H1 (cell line): ENCODE measurements around the gene G6PC1. TPM values are rescaled to one million over a fixed set of nuclear protein-coding genes. Genes with fewer than 3 reads are reported as not detected.

Experiments
- CTCF ChIA-PET: fragments of 300-600 bp; sonication (Branson Sonifier 250); formaldehyde crosslinking; loops from one replicate; lab custom pipeline; 2021; ENCODE audit not compliant: partially characterized antibody; lab: Charles Lee
- POLR2A ChIA-PET: fragments of 300-600 bp; sonication (Branson Sonifier 250); formaldehyde crosslinking; loops from one replicate; lab custom pipeline; 2021; ENCODE audit warnings: inconsistent platforms; ENCODE audit not compliant: partially characterized antibody; lab: Charles Lee
- DNase-seq, 2 experiments: peaks; one replicate each; pipeline versions ENCODE4 v3.0.0 to v3.0.0-alpha.2; 2010 to 2022; ENCODE audit warnings: low spot score in 2 of 2, low read depth in 1 of 2, mixed read lengths in 1 of 2
- FAIRE-seq: peaks from 2 replicates; lab custom pipeline; 2011; peaks lifted over from hg19 to GRCh38; lab: Jason Lieb, UNC
- H2AFZ ChIP-seq: 2 replicates; pipeline ENCODE4 v1.8.1; 2012; ENCODE audit warnings: low read length, inconsistent platforms
- H2AK5ac ChIP-seq: 2 replicates; pipeline ENCODE4 v1.6.1; 2013; ENCODE audit warnings: low read depth, low read length
- H2BK120ac ChIP-seq: replicated peaks from 2 replicates; pipeline ENCODE3; 2013; ENCODE audit warnings: low read depth, low read length, inconsistent platforms
- H2BK12ac ChIP-seq: 2 replicates; pipeline ENCODE4 v1.6.1; 2013; ENCODE audit warnings: low read depth, low read length
- H2BK15ac ChIP-seq: 2 replicates; pipeline ENCODE4 v1.6.1; 2013; ENCODE audit warnings: low read length
- H2BK20ac ChIP-seq: 2 replicates; pipeline ENCODE4 v1.6.1; 2013; ENCODE audit warnings: low read length
- H2BK5ac ChIP-seq: 2 replicates; pipeline ENCODE4 v1.6.1; 2013; ENCODE audit warnings: low read depth, low read length
- H3K14ac ChIP-seq: 2 replicates; pipeline ENCODE4 v1.6.1; 2013; ENCODE audit warnings: inconsistent platforms; ENCODE audit not compliant: insufficient read length
- H3K18ac ChIP-seq: 2 replicates; pipeline ENCODE4 v1.6.1; 2013; ENCODE audit warnings: low read length; ENCODE audit errors: extremely low read depth
- H3K23ac ChIP-seq: 2 replicates; pipeline ENCODE4 v1.6.1; 2013; ENCODE audit warnings: inconsistent platforms; ENCODE audit not compliant: insufficient read length
- H3K23me2 ChIP-seq: 2 replicates; pipeline ENCODE4 v1.6.1; 2013; ENCODE audit warnings: low read depth, low read length
- H3K27ac ChIP-seq: 2 replicates; pipeline ENCODE4 v1.6.1; 2011; ENCODE audit warnings: low read depth, low read length, inconsistent platforms
- H3K27me3 ChIP-seq, 4 experiments: replicated peaks in 1 of 4; 1 replicate in 1 of 4; 2 replicates in 3 of 4; pipeline versions ENCODE4 v1.6.1 to v1.8.1; 2011 to 2013; ENCODE audit warnings: low read length in 3 of 4, mild to moderate bottlenecking in 3 of 4, inconsistent platforms in 2 of 4, mixed read lengths in 2 of 4, moderate library complexity in 1 of 4; ENCODE audit not compliant: control insufficient read depth in 3 of 4, insufficient read depth in 3 of 4; ENCODE audit errors: extremely low read depth in 1 of 4
- H3K36me3 ChIP-seq, 4 experiments: 2 replicates each; pipeline versions ENCODE4 v1.6.1 to v1.8.1; 2011 to 2013; ENCODE audit warnings: mild to moderate bottlenecking in 4 of 4, low read length in 3 of 4, moderate library complexity in 2 of 4, control low read depth in 1 of 4, inconsistent platforms in 1 of 4; ENCODE audit not compliant: insufficient read depth in 4 of 4, control insufficient read depth in 2 of 4
- H3K4ac ChIP-seq: replicated peaks from 2 replicates; pipeline ENCODE3; 2013; ENCODE audit warnings: low read length, low read depth, mixed read lengths, inconsistent platforms; ENCODE audit not compliant: insufficient read length
- H3K4me1 ChIP-seq, 4 experiments: replicated peaks in 1 of 4; 1 replicate in 1 of 4; 2 replicates in 3 of 4; pipeline versions ENCODE4 v1.6.1 to v1.8.1; 2011 to 2013; ENCODE audit warnings: low read length in 3 of 4, inconsistent platforms in 2 of 4, mixed read lengths in 1 of 4; ENCODE audit not compliant: insufficient read depth in 4 of 4, control insufficient read depth in 3 of 4
- H3K4me2 ChIP-seq, 2 experiments: 2 replicates each; pipeline versions ENCODE4 v1.6.1 to v1.8.1; 2011 to 2013; ENCODE audit warnings: low read depth in 2 of 2, low read length in 2 of 2, control low read depth in 1 of 2, inconsistent platforms in 1 of 2, mild to moderate bottlenecking in 1 of 2; ENCODE audit not compliant: insufficient read depth in 1 of 2
- H3K4me3 ChIP-seq, 4 experiments: fragments of 200-600, 300-600 bp in 1 of 4; sonication (generic), shearing (Covaris generic), sonication (Bioruptor Twin) in 1 of 4; 2 replicates each; pipeline versions ENCODE4 v1.5.1 to v1.8.1; 2011 to 2016; ENCODE audit warnings: low read length in 4 of 4, low read depth in 3 of 4, control low read depth in 2 of 4, inconsistent platforms in 2 of 4, mild to moderate bottlenecking in 2 of 4, mixed read lengths in 1 of 4, moderate library complexity in 1 of 4; ENCODE audit not compliant: insufficient read depth in 2 of 4; ENCODE audit errors: extremely low read depth in 1 of 4
- H3K56ac ChIP-seq: replicated peaks from 2 replicates; pipeline ENCODE3; 2013; ENCODE audit warnings: low read depth, mild to moderate bottlenecking, mixed read lengths, low read length, inconsistent platforms; ENCODE audit not compliant: insufficient read length
- H3K79me1 ChIP-seq: 2 replicates; pipeline ENCODE4 v1.6.1; 2013; ENCODE audit warnings: low read depth, low read length, control low read depth
- H3K79me2 ChIP-seq, 2 experiments: 2 replicates each; pipeline versions ENCODE4 v1.6.1 to v1.8.1; 2012 to 2013; ENCODE audit warnings: low read length in 2 of 2, mild to moderate bottlenecking in 2 of 2, inconsistent platforms in 1 of 2; ENCODE audit not compliant: insufficient read depth in 2 of 2, control insufficient read depth in 1 of 2
- H3K9ac ChIP-seq, 4 experiments: replicated peaks in 1 of 4; 1 replicate in 1 of 4; 2 replicates in 3 of 4; pipeline versions ENCODE4 v1.6.1 to v1.8.1; 2011 to 2013; ENCODE audit warnings: low read depth in 3 of 4, low read length in 3 of 4, control low read depth in 2 of 4, mild to moderate bottlenecking in 2 of 4, moderate library complexity in 2 of 4, inconsistent platforms in 1 of 4; ENCODE audit errors: extremely low read depth in 1 of 4
- H3K9me3 ChIP-seq, 2 experiments: 2 replicates each; pipeline versions ENCODE4 v1.6.1 to v1.8.1; 2012 to 2013; ENCODE audit warnings: mild to moderate bottlenecking in 2 of 2, moderate library complexity in 2 of 2, control low read depth in 1 of 2, inconsistent platforms in 1 of 2, low read depth in 1 of 2, low read length in 1 of 2, mixed read lengths in 1 of 2; ENCODE audit not compliant: insufficient read depth in 2 of 2
- H4K20me1 ChIP-seq, 2 experiments: replicated peaks in 1 of 2; 2 replicates each; pipeline versions ENCODE3 to v1.8.1; 2011 to 2013; ENCODE audit warnings: inconsistent platforms in 2 of 2, low read length in 2 of 2, mild to moderate bottlenecking in 1 of 2; ENCODE audit not compliant: insufficient read depth in 2 of 2, control insufficient read depth in 1 of 2
- H4K5ac ChIP-seq: 2 replicates; pipeline ENCODE4 v1.6.1; 2013; ENCODE audit warnings: low read length, low read depth, mixed read lengths, inconsistent platforms; ENCODE audit not compliant: insufficient read length
- H4K8ac ChIP-seq: 2 replicates; pipeline ENCODE4 v1.8.0; 2013; ENCODE audit warnings: mild to moderate bottlenecking, moderate library complexity, low read length, inconsistent platforms; ENCODE audit not compliant: insufficient read depth; ENCODE audit errors: extremely low read depth
- H4K91ac ChIP-seq: replicated peaks from 2 replicates; pipeline ENCODE3; 2013; ENCODE audit warnings: low read length, mixed read lengths, inconsistent platforms; ENCODE audit not compliant: insufficient read length
- ASH2L ChIP-seq: fragments of 200-600, 300-600 bp; sonication (generic); IDR thresholded peaks from one replicate; pipeline ENCODE4 v1.7.1; 2017; ENCODE audit warnings: low read length
- BRCA1 ChIP-seq: IDR thresholded peaks from 2 replicates; pipeline ENCODE4 v1.6.1; 2012; ENCODE audit warnings: low read depth, low read length, improper control_type of control experiment
- CEBPB ChIP-seq: IDR thresholded peaks from 2 replicates; pipeline ENCODE4 v1.6.1; 2012; ENCODE audit warnings: low read depth, low read length
- CREB1 ChIP-seq: IDR thresholded peaks from 2 replicates; pipeline ENCODE4 v1.6.1; 2012; ENCODE audit warnings: inconsistent platforms
- CTBP2 ChIP-seq: IDR thresholded peaks from 2 replicates; pipeline ENCODE4 v1.7.0; 2011; ENCODE audit warnings: borderline replicate concordance, mild to moderate bottlenecking, moderate library complexity, mixed read lengths, low read length; ENCODE audit not compliant: insufficient read depth, insufficient read length
- EP300 ChIP-seq, 2 experiments: IDR thresholded peaks; 1 replicate in 1 of 2; 2 replicates in 1 of 2; pipeline ENCODE4 v1.6.1; 2011 to 2012; ENCODE audit warnings: low read depth in 2 of 2, low read length in 2 of 2, mild to moderate bottlenecking in 2 of 2, borderline replicate concordance in 1 of 2, inconsistent platforms in 1 of 2, moderate library complexity in 1 of 2
- EZH2 ChIP-seq: fragments of 200-600 bp; sonication (generic); IDR thresholded peaks from 2 replicates; pipeline ENCODE4 v1.7.1; 2012; ENCODE audit warnings: low read depth, mild to moderate bottlenecking, moderate library complexity, low read length, inconsistent platforms; ENCODE audit not compliant: severe bottlenecking
- NANOG ChIP-seq: IDR thresholded peaks from 2 replicates; pipeline ENCODE4 v1.6.1; 2011; ENCODE audit warnings: low read length, low read depth, mild to moderate bottlenecking, inconsistent platforms; ENCODE audit not compliant: insufficient read depth, poor library complexity, severe bottlenecking
- SAP30 ChIP-seq: fragments of 300-600 bp; sonication (generic); IDR thresholded peaks from 2 replicates; pipeline ENCODE4 v1.7.1; 2012; ENCODE audit warnings: low read length, moderate library complexity, mild to moderate bottlenecking, inconsistent platforms; ENCODE audit not compliant: insufficient read depth, insufficient replicate concordance
- SUZ12 ChIP-seq: fragments of 200-600 bp; sonication (generic); IDR thresholded peaks from 2 replicates; pipeline ENCODE4 v1.6.1; 2012; ENCODE audit warnings: mild to moderate bottlenecking, inconsistent platforms, low read length, moderate library complexity, mixed read lengths
- TCF12 ChIP-seq: IDR thresholded peaks from 2 replicates; pipeline ENCODE4 v1.6.1; 2011; ENCODE audit warnings: low read depth, mild to moderate bottlenecking, low read length
- WGBS, 2 experiments: shearing (Covaris generic) in 1 of 2; methylation state at CpG; one replicate each; pipeline versions ENCODE4 v1.1.6 to v1.1.7; 2013 to 2015; ENCODE audit warnings: low lambda C conversion rate in 2 of 2, mixed read lengths in 2 of 2, inconsistent platforms in 1 of 2, low coverage in 1 of 2, missing lambda C conversion rate in 1 of 2; ENCODE audit not compliant: insufficient replicate concordance in 2 of 2, insufficient coverage in 1 of 2, insufficient read length in 1 of 2; ENCODE audit errors: extremely low coverage in 1 of 2, missing lambda C conversion rate in 1 of 2; 5-methylcytosine and 5-hydroxymethylcytosine counted together
- polyA plus RNA-seq, 7 experiments: library from polyadenylated mRNA; depleted of rRNA in 3 of 7; stranded (reverse) in 5 of 7; unstranded in 2 of 7; fragments of >200 nt in 5 of 7; fragments of 200-250 nt in 2 of 7; gene quantifications; 1 replicate in 5 of 7; 2 replicates in 1 of 7; 4 replicates in 1 of 7; pipeline versions ENCODE4 v1.2.1 to v1.2.3, GENCODE V29; 2011 to 2013; ENCODE audit warnings: missing spikeins in 2 of 7, mixed read lengths in 2 of 7
- total RNA-seq: library from RNA; stranded (reverse); fragmentation: NEBNext Ultra II Directional; extraction: Animal tissue kit (Norgen Biotek cat#: 25700); gene quantifications from 2 replicates; pipeline ENCODE4 v1.2.1, GENCODE V29; 2021

G6PC1 gene
- total and polyA plus RNA-seq, 2 of the 8 experiments (the other 6 are each of a cell fraction or from before 2014, with no cell fraction given) = 0.02 TPM; not detected in 1

DNA sequence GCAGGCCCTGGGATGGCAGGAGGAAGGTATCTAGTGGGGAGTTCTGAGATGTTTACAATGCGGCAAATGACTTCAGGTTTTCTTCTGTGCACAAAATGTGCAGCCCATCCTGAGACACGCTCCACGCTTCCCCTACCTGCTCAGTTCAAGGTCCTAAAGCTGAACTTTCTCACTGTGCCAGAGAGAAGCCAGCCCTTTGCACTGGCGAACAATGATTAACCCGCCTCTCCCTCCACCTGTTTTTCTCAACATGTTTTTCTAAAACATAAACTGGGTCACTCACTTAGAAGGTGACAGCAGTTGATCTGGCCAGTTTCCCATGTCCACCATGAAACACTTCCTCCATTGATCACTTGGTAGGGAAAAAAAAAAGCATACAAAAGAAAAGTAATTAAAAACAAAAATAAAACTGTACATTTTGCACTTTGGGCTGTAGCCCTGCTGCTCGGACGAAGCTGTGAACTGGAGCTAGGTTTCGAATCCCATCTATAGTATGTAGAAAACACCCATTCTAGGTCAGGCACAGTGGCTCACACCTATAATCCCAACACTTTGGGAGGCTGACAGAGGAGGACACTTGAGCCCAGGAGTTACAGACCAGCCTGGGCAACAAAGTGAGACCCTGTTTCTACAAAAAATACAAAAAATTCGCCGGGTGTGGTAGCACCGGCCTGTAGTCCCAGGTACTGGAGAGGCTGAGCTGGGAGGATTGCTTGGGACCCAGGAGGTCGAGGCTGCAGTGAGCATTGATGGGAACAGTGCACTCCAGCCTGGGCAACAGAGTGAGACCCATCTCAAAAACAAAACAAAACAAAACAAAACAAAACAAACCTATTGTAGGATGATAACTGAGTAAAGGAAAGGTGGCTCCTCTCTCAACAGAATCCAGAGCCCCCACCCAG lies 6.1 kb upstream of the G6PC1 start:
- Histone ChIP-seq H3K4me1 (peaks cover 0 to 8% (median 2%) of the 10 kb centered on the region in 4 experiments; a peak in 3 of 7 replicates), H3K27ac (no peak overlapping the region), H2BK120ac (no peak overlapping the region), H3K27me3 (no peaks in the 10 kb centered on the region), H3K9ac (no peak overlapping the region), H4K8ac (no peak overlapping the region), H3K9me3 (no peaks in the 10 kb centered on the region), H4K91ac (no peak overlapping the region), H2BK15ac (no peak overlapping the region), H3K4ac (no peak overlapping the region), H2BK12ac (no peak overlapping the region), H3K4me3 (no peak overlapping the region), H2AK5ac (no peak overlapping the region), H3K79me2 (no peaks in the 10 kb centered on the region), H2BK20ac (no peak overlapping the region), H3K56ac (no peak overlapping the region), H3K36me3 (no peaks in the 10 kb centered on the region), H3K23ac (no peak overlapping the region), H2AFZ (no peak overlapping the region), H3K18ac (no peak overlapping the region), H3K23me2 (no peaks in the 10 kb centered on the region), H3K79me1 (no peaks in the 10 kb centered on the region), H4K20me1 (no peaks in the 10 kb centered on the region), H4K5ac (no peak overlapping the region), H3K4me2 (no peak overlapping the region), H3K14ac (no peak overlapping the region), H2BK5ac (no peak overlapping the region)
- POLR2A ChIA-PET = interaction anchor here (0.9 to 1.0 kb wide), 2 partner anchors 96 to 104 kb away, joined by 3 to 5 read pairs; partner anchors contain the start of genes CNTD1, COA3 and RPL27
- no peak for DNase-seq
- TF ChIP-seq EZH2 (no peak), SAP30 (no peak), ASH2L (no peak), TCF12 (no peak), SUZ12 (no peak), NANOG (no peak), CTBP2 (no peak), EP300 (IDR thresholded peaks at IDR 0.05; ENCODE audit: borderline replicate concordance in 1 of 2, low read depth in 2 of 2, low read length in 2 of 2) (no peak), BRCA1 (no peak), CREB1 (no peak), CEBPB (no peak)
- CTCF ChIA-PET = interaction anchor here (0.6 to 2.0 kb wide), 7 partner anchors 9 to 71 kb away, joined by 3 to 9 read pairs (median 3); partner anchors contain the start of genes AOC2 and BECN1
- 87% methylated on average over 12 of the region's 12 CpGs; no CpG with 5 or more reads in 1 of the 2 experiments for WGBS, 2 experiments
- no peak for FAIRE-seq
